ENCODE data around the gene UBE2D3.

UBE2D3 gene

GRCh38 chr4:102826890-102827673 is at the start of gene UBE2D3:
UBE2D3 (minus strand) TSS chr4:102827551; CDS start chr4:102826508, 1,043 bp downstream.
- in situ Hi-C loops (cut with HindIII; ENCODE audit: low sequenced_read_pairs): no loop called here
- peak; percentile 91 for DNase-seq (ENCODE audit: low read depth)
- peak within 1 kb of the TSS; percentile 98 for H3K4me3 ChIP-seq (ENCODE audit: low read depth, low read length)
- no peak for TF ChIP-seq CTCF (IDR thresholded peaks at IDR 0.05; ENCODE audit: low read depth, low read length, missing control alignments)

GRCh38 chr4:102871772-102872171 is 44.4 kb upstream of the UBE2D3 start:
- in situ Hi-C loops (cut with HindIII; ENCODE audit: low sequenced_read_pairs): no loop called here
- H3K4me3 ChIP-seq (ENCODE audit: low read depth, low read length): no peak overlapping the region
- no peak for DNase-seq (ENCODE audit: low read depth)
- no peak for TF ChIP-seq CTCF (IDR thresholded peaks at IDR 0.05; ENCODE audit: low read depth, low read length, missing control alignments)

GRCh38 chr4:102869569-102870197 is 42.3 kb upstream of the UBE2D3 start:
- in situ Hi-C loops (cut with HindIII; ENCODE audit: low sequenced_read_pairs): no loop called here
- no peak for DNase-seq (ENCODE audit: low read depth)
- TF ChIP-seq CTCF (IDR thresholded peaks at IDR 0.05; ENCODE audit: low read depth, low read length, missing control alignments): no peak
- H3K4me3 ChIP-seq (ENCODE audit: low read depth, low read length): peak overlapping the region; percentile 68

GRCh38 chr4:102868781-102869568 is 41.6 kb upstream of the UBE2D3 start, which contains the start of gene CISD2:
CISD2 (plus strand) TSS chr4:102868992; CDS start chr4:102869085, 93 bp downstream.
- in situ Hi-C loops (cut with HindIII; ENCODE audit: low sequenced_read_pairs): no loop called here
- H3K4me3 ChIP-seq (ENCODE audit: low read depth, low read length): peak within 1 kb of the TSS; percentile 68
- DNase-seq (ENCODE audit: low read depth): peak; percentile 70
- TF ChIP-seq CTCF (IDR thresholded peaks at IDR 0.05; ENCODE audit: low read depth, low read length, missing control alignments): no peak

- DNase-seq (ENCODE audit: low read depth): no peak
- H3K4me3 ChIP-seq (ENCODE audit: low read depth, low read length): peak overlapping the region; percentile 68
- no peak for TF ChIP-seq CTCF (IDR thresholded peaks at IDR 0.05; ENCODE audit: low read depth, low read length, missing control alignments)
- in situ Hi-C loops (cut with HindIII; ENCODE audit: low sequenced_read_pairs): no loop called here
These were observed 40.9 kb upstream of the UBE2D3 start for GRCh38 chr4:102868153-102868780.

All from astrocyte of the cerebellum (primary cell).